C4-2B (cell line): ENCODE data around the gene SRL.
A peak's percentile ranks its signal among the peaks of the same experiment; 100 is the strongest.

Experiments
- H3K27ac ChIP-seq: fragments of 450-650 bp; 2 replicates; pipeline ENCODE4 v1.5.1; 2017
- CTCF ChIP-seq: fragments of 450-650 bp; conservative IDR thresholded peaks from 2 replicates; pipeline ENCODE4 v1.5.1; 2017; ENCODE audit warnings: mild to moderate bottlenecking
- ZFX ChIP-seq: fragments of 450-650 bp; IDR thresholded peaks from 2 replicates; pipeline ENCODE4 v1.6.1; 2017

SRL gene

GRCh38 chr16:4245077-4245791 lies 3.4 kb upstream of the SRL start:
- H3K27ac ChIP-seq = peak overlapping the region; percentile 40
- TF ChIP-seq ZFX (no peak), CTCF (no peak)

GRCh38 chr16:4244254-4245076 lies 2.6 kb upstream of the SRL start:
- TF ChIP-seq CTCF (no peak), ZFX (no peak)
- peak overlapping the region; percentile 40 for H3K27ac ChIP-seq

- TF ChIP-seq CTCF (no peak), ZFX (no peak)
- H3K27ac ChIP-seq = no peak overlapping the region
Observed at GRCh38 chr16:4241258-4241927, 487 bp downstream of the SRL start.

- no peak for TF ChIP-seq CTCF
- TF ChIP-seq ZFX = no peak
- H3K27ac ChIP-seq = no peak overlapping the region
Observed at GRCh38 chr16:4240624-4241023, 1.3 kb downstream of the SRL start.

GRCh38 chr16:4239682-4240175 lies 2.2 kb downstream of the SRL start:
- TF ChIP-seq ZFX = no peak
- TF ChIP-seq CTCF = no peak
- no peak overlapping the region for H3K27ac ChIP-seq

- TF ChIP-seq ZFX (no peak), CTCF (no peak)
- no peak overlapping the region for H3K27ac ChIP-seq
Observed at GRCh38 chr16:4239020-4239419, 2.9 kb downstream of the SRL start.
